Measurements from ENCODE around the gene VSIG4.

- TF ChIP-seq POLR2A (IDR thresholded peaks at IDR 0.05; ENCODE audit: low read depth, low read length) (no peak), POLR2AphosphoS5 (IDR thresholded peaks at IDR 0.05; ENCODE audit: low read depth, low read length) (no peak), TAF1 (IDR thresholded peaks at IDR 0.05; ENCODE audit: borderline replicate concordance, low read depth, low read length) (no peak)
Observed at GRCh38 chrX:66012094-66012534, 27.8 kb downstream of the VSIG4 start.

Data from GM12892 (cell line).